GM20000 (cell line): ENCODE measurements around the gene LZTS2.

Experiments used
- DNase-seq: peaks from one replicate; pipeline ENCODE4 v3.0.0; 2012; ENCODE audit warnings: low spot score
- CTCF ChIP-seq: IDR thresholded peaks from 2 replicates; pipeline ENCODE4 v1.5.1; 2012; ENCODE audit warnings: mild to moderate bottlenecking, control low read depth; ENCODE audit errors: extremely low read depth, missing control alignments

Gene LZTS2

DNA sequence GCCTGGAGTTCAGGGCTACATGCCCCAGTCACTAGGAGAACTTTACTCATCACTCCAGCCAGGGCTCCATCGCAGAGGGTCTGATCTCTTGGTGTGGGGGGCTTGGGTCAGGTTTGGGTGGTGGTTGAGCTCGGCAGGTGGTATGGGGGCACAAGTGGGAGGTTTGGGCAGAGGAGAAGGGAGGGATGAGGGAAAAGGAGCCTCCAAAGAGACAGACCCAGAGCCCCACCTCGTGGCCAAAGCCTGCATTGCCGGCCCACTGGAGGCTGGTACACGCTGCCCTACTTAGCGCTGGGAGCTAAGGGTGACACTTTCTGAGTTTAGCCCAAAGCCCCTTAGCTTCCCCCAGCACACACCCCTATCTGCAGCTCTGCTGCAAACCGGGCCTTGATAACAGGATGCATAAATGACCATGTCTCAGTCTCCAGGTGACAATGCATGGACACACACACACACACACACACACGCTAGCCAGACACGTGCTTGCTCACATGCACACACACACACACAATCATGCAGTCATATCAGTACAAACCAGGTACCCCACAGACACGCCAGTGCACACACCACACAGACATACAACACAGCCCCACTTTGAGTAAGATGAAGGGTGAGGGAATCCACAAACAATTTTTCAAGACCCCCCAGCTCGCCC lies 14.7 kb downstream of the LZTS2 start:
- peak; percentile 81 for TF ChIP-seq CTCF
- DNase-seq = peak; percentile 88

DNA sequence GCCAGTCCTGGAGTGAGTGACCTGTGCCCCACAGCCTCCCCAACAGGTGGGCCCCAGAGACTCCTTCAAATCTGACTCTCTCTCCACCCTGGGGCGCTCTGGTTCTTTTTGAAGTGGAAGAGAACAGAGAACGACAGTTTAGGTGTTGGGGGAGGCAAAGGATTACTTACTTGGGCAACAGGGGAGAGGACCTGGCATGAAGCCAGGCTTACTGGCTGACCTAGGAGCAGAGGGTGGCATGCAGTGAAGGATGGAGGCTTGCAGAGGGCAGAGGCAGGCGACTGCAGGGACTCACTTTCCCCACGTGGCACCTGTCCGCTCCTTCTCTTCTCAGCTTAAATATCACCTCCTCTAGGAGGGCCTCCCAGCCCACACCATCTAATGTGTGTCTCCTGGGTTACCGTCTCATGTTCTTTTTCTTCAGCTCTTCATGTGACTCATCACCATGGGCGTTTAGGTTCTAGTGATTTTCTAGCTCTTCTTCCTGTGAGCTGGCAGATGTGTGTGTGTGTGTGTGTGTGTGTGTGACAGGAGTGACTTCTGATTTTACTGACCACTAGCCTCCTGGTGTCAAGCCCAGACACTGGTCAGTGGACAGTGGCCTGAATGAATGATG lies 15.5 kb downstream of the LZTS2 start:
- no peak for DNase-seq
- TF ChIP-seq CTCF = no peak

GRCh38 chr10:101015582-101015973 lies 16.0 kb downstream of the LZTS2 start:
- no peak for TF ChIP-seq CTCF

GRCh38 chr10:101016814-101017213 lies 17.2 kb downstream of the LZTS2 start:
- no peak for TF ChIP-seq CTCF

More at GRCh38 chr10:101015582-101015973, 16.0 kb downstream of the LZTS2 start:
- DNase-seq = no peak

GRCh38 chr10:101018118-101018599 lies 18.6 kb downstream of the LZTS2 start:
- no peak for TF ChIP-seq CTCF
- no peak for DNase-seq

More at GRCh38 chr10:101016814-101017213, 17.2 kb downstream of the LZTS2 start:
- DNase-seq = no peak

DNA sequence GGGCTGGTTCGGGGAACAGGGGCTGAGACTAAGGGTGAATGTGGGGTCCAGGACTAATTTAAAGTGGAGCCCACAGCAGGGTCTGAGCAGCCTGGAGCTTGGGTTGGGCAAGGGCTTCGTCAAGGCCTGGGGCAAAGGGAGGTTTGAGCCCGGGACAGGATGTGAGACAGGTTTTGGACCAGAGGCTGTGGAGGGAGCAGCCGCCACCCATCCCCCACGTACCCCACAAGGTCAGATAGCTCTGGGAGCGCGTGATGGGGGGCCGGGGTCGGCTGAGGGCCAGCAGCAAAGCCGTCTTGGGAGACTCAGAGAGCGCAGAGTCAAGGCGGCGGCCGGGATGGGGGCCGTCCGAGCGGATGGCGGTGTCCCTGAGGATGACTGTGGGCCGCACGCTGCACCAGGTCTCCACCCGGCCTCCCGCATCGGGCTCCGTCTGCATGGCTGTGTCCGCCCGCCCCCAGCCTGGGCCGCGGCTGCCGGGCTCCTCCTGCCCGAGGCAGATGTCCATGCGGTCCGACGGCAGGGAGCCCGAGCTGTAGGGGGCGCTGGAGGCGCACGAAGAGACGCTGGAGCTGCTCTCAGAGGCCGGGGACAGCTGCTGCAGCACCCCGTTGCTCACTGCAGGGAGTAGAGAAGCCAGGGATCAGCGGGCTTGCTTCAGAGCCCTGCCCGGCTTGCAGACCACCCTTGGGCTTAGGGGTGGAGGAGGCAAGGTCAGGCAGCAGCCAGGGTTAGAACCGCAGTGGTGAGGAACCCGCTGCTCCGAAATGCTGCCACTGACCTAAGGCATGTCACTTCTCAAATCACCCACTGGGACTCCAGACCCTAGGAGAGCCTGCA lies 19.2 kb downstream of the LZTS2 start:
- DNase-seq = peak; percentile 86
- peak; percentile 67 for TF ChIP-seq CTCF

DNA sequence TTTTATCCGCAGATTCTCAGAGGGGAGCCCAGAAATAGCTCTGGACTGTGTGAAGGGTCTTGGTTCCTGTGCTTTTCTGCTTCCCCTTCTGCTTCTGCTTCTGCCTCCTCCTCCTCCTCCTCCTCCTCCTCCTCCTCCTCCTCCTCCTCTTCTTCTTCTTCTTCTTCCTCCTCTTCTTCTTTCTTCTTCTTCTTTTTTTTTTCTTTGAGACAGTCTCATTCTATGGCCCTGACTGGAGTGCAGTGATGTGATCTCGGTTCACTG lies 19.8 kb downstream of the LZTS2 start:
- TF ChIP-seq CTCF = no peak
- no peak for DNase-seq
